Mesenchymal stem cell (in vitro differentiated cells and primary cell): Measurements from ENCODE around the gene TMEM69.

Source experiments
- DNase-seq: peaks from one replicate; pipeline ENCODE4 v3.0.0-alpha.2; 2013
- H2AFZ ChIP-seq: one replicate; pipeline ENCODE4 v1.6.1; 2013; ENCODE audit warnings: low read depth, mild to moderate bottlenecking, control low read depth, inconsistent platforms, low read length, moderate library complexity
- H2AK5ac ChIP-seq: 2 replicates; pipeline ENCODE4 v1.6.1; 2013; ENCODE audit warnings: low read length, moderate library complexity, mild to moderate bottlenecking, inconsistent platforms; ENCODE audit not compliant: severe bottlenecking
- H2BK120ac ChIP-seq: one replicate; pipeline ENCODE4 v1.6.1; 2013; ENCODE audit warnings: low read depth, mild to moderate bottlenecking, inconsistent platforms, low read length, moderate library complexity
- H2BK12ac ChIP-seq, 2 experiments: one replicate each; pipeline ENCODE4 v1.6.1; 2013; ENCODE audit warnings: inconsistent platforms in 2 of 2, low read length in 2 of 2, mild to moderate bottlenecking in 2 of 2, moderate library complexity in 2 of 2, control low read depth in 1 of 2
- H2BK15ac ChIP-seq: one replicate; pipeline ENCODE4 v1.6.1; 2013; ENCODE audit warnings: mild to moderate bottlenecking, low read depth, inconsistent platforms; ENCODE audit not compliant: poor library complexity, severe bottlenecking
- H2BK5ac ChIP-seq: 2 replicates; pipeline ENCODE4 v1.6.1; 2013; ENCODE audit warnings: low read depth, mild to moderate bottlenecking, low read length, control low read depth, inconsistent platforms; ENCODE audit not compliant: poor library complexity, severe bottlenecking
- H3K14ac ChIP-seq, 2 experiments: one replicate each; pipeline ENCODE4 v1.6.1; 2013; ENCODE audit warnings: inconsistent platforms in 2 of 2, low read length in 2 of 2, control low read depth in 1 of 2, mild to moderate bottlenecking in 1 of 2, moderate library complexity in 1 of 2
- H3K18ac ChIP-seq, 2 experiments: one replicate each; pipeline ENCODE4 v1.6.1; 2013; ENCODE audit warnings: inconsistent platforms in 2 of 2, low read length in 2 of 2, control low read depth in 1 of 2, low read depth in 1 of 2, mild to moderate bottlenecking in 1 of 2
- H3K23ac ChIP-seq, 2 experiments: one replicate each; pipeline ENCODE4 v1.6.1; 2013; ENCODE audit warnings: inconsistent platforms in 2 of 2, low read length in 2 of 2, mild to moderate bottlenecking in 2 of 2, moderate library complexity in 2 of 2, control low read depth in 1 of 2
- H3K27ac ChIP-seq: 2 replicates; pipeline ENCODE4 v1.5.1; 2013; ENCODE audit warnings: mild to moderate bottlenecking, moderate library complexity, low read length, control low read depth, inconsistent platforms; ENCODE audit not compliant: poor library complexity, severe bottlenecking
- H3K27me3 ChIP-seq, 2 experiments: 2 replicates each; pipeline versions ENCODE4 v1.6.1 to v1.7.0; 2013; ENCODE audit warnings: low read length in 2 of 2, mild to moderate bottlenecking in 2 of 2, moderate library complexity in 2 of 2, control low read depth in 1 of 2, inconsistent platforms in 1 of 2; ENCODE audit not compliant: control insufficient read depth in 1 of 2, insufficient read depth in 1 of 2
- H3K36me3 ChIP-seq, 2 experiments: 2 replicates each; pipeline versions ENCODE4 v1.6.1 to v1.7.0; 2013; ENCODE audit warnings: low read length in 2 of 2, control low read depth in 1 of 2, inconsistent platforms in 1 of 2, low read depth in 1 of 2, mild to moderate bottlenecking in 1 of 2; ENCODE audit not compliant: insufficient read depth in 2 of 2, control insufficient read depth in 1 of 2
- H3K4ac ChIP-seq, 2 experiments: one replicate each; pipeline ENCODE4 v1.6.1; 2013; ENCODE audit warnings: inconsistent platforms in 2 of 2, low read length in 2 of 2, mild to moderate bottlenecking in 2 of 2, moderate library complexity in 2 of 2, control low read depth in 1 of 2, low read depth in 1 of 2
- H3K4me1 ChIP-seq: 2 replicates; pipeline ENCODE4 v1.6.1; 2013; ENCODE audit warnings: low read depth, low read length, control low read depth; ENCODE audit not compliant: control insufficient read depth, insufficient read depth
- H3K4me2 ChIP-seq: 2 replicates; pipeline ENCODE4 v1.6.1; 2013; ENCODE audit warnings: low read length, mild to moderate bottlenecking, inconsistent platforms; ENCODE audit not compliant: poor library complexity, severe bottlenecking
- H3K4me3 ChIP-seq, 2 experiments: 2 replicates each; pipeline versions ENCODE4 v1.5.1 to v1.7.0; 2013; ENCODE audit warnings: low read length in 2 of 2, mild to moderate bottlenecking in 2 of 2, control low read depth in 1 of 2, low read depth in 1 of 2; ENCODE audit not compliant: insufficient read depth in 1 of 2
- H3K79me1 ChIP-seq: replicated peaks from 2 replicates; pipeline ENCODE4 v1.6.1; 2013; ENCODE audit warnings: mild to moderate bottlenecking, control low read depth, low read length, inconsistent platforms; ENCODE audit not compliant: poor library complexity, severe bottlenecking
- H3K9ac ChIP-seq: 2 replicates; pipeline ENCODE4 v1.7.0; 2013; ENCODE audit warnings: mild to moderate bottlenecking, low read length, moderate library complexity
- H3K9me3 ChIP-seq: 2 replicates; pipeline ENCODE4 v1.7.0; 2013; ENCODE audit warnings: mild to moderate bottlenecking, low read length; ENCODE audit not compliant: control insufficient read depth
- H4K8ac ChIP-seq: one replicate; pipeline ENCODE4 v1.6.1; 2013; ENCODE audit warnings: inconsistent platforms, mild to moderate bottlenecking, low read length, moderate library complexity
- H4K91ac ChIP-seq: one replicate; pipeline ENCODE4 v1.6.1; 2013; ENCODE audit warnings: mild to moderate bottlenecking, low read length, inconsistent platforms
- WGBS: methylation state at CpG from one replicate; pipeline ENCODE4 v1.1.7; 2013; ENCODE audit warnings: mixed read lengths; 5-methylcytosine and 5-hydroxymethylcytosine counted together

TMEM69 gene

GRCh38 chr1:45667321-45668111, 20.5 kb upstream of the TMEM69 start:
- Histone ChIP-seq H3K4me2 (no peak overlapping the region), H3K4me1 (peaks cover 4% of the 10 kb centered on the region), H3K23ac (no peak overlapping the region), H3K14ac (no peak overlapping the region), H2BK120ac (no peak overlapping the region), H3K9ac (no peak overlapping the region), H3K4ac (no peak overlapping the region), H4K91ac (no peak overlapping the region), H2BK5ac (no peak overlapping the region), H2AK5ac (no peak overlapping the region), H3K79me1 (no peaks in the 10 kb centered on the region), H2AFZ (no peak overlapping the region), H3K18ac (no peak overlapping the region), H3K27me3 (no peaks in the 10 kb centered on the region), H2BK15ac (no peak overlapping the region), H2BK12ac (no peak overlapping the region), H3K36me3 (peaks cover 5 to 9% of the 10 kb centered on the region in 2 experiments), H3K4me3 (no peak overlapping the region), H3K9me3 (no peaks in the 10 kb centered on the region), H4K8ac (no peak overlapping the region), H3K27ac (no peak overlapping the region)
- over 99% methylated on average over 6 of the region's 8 CpGs for WGBS
- no peak for DNase-seq

GRCh38 chr1:45668526-45668925, 19.5 kb upstream of the TMEM69 start:
- Histone ChIP-seq H4K8ac (no peak overlapping the region), H3K18ac (no peak overlapping the region), H4K91ac (no peak overlapping the region), H3K9ac (no peak overlapping the region), H3K4me2 (no peak overlapping the region), H3K27me3 (no peaks in the 10 kb centered on the region), H3K27ac (no peak overlapping the region), H3K9me3 (no peaks in the 10 kb centered on the region), H3K4me3 (no peak overlapping the region), H2BK15ac (no peak overlapping the region), H2BK120ac (no peak overlapping the region), H2AK5ac (no peak overlapping the region), H2AFZ (no peak overlapping the region), H3K79me1 (no peaks in the 10 kb centered on the region), H3K4ac (no peak overlapping the region), H3K36me3 (peaks cover 6 to 8% of the 10 kb centered on the region in 2 experiments), H2BK12ac (no peak overlapping the region), H3K4me1 (peaks cover 4% of the 10 kb centered on the region), H3K14ac (no peak overlapping the region), H2BK5ac (no peak overlapping the region), H3K23ac (no peak overlapping the region)
- no peak for DNase-seq
- WGBS, result 100% methylated on average over 4 of the region's 4 CpGs

- no CpG with 5 or more reads among the region's 1 CpG for WGBS
- H3K36me3 ChIP-seq, result peaks cover 3 to 10% of the 10 kb centered on the region in 2 experiments
Measured at GRCh38 chr1:45669379-45669778, 18.6 kb upstream of the TMEM69 start.

GRCh38 chr1:45669859-45670655, 17.9 kb upstream of the TMEM69 start:
- H3K23ac ChIP-seq, result no peak overlapping the region
- H3K4ac ChIP-seq, result no peak overlapping the region
- peaks cover 9% of the 10 kb centered on the region for H3K4me1 ChIP-seq
- H3K79me1 ChIP-seq, result no peaks in the 10 kb centered on the region
- H3K14ac ChIP-seq, result no peak overlapping the region
- H3K4me2 ChIP-seq, result no peak overlapping the region
- no peak overlapping the region for H2BK5ac ChIP-seq
- 86% methylated on average over 1 of the region's 6 CpGs for WGBS
- H2BK12ac ChIP-seq, result no peak overlapping the region
- peak overlapping the region; percentile 7 for H3K9ac ChIP-seq
- H3K9me3 ChIP-seq, result no peaks in the 10 kb centered on the region
- peaks cover 0 to 15% of the 10 kb centered on the region in 2 experiments for H3K36me3 ChIP-seq
- H4K91ac ChIP-seq, result no peak overlapping the region
- no peak overlapping the region for H3K27ac ChIP-seq
- no peak overlapping the region for H2AK5ac ChIP-seq
- H3K18ac ChIP-seq, result no peak overlapping the region
- H4K8ac ChIP-seq, result no peak overlapping the region
- H2BK120ac ChIP-seq, result no peak overlapping the region
- H3K4me3 ChIP-seq, result no peak overlapping the region
- no peak overlapping the region for H2AFZ ChIP-seq
- H2BK15ac ChIP-seq, result no peak overlapping the region
- peak; percentile 26 for DNase-seq
- H3K27me3 ChIP-seq, result no peaks in the 10 kb centered on the region

More at GRCh38 chr1:45669379-45669778, 18.6 kb upstream of the TMEM69 start:
- H3K9ac ChIP-seq, result no peak overlapping the region
- DNase-seq, result no peak
- H3K4me1 ChIP-seq, result peaks cover 7% of the 10 kb centered on the region
- H3K14ac ChIP-seq, result no peak overlapping the region
- no peaks in the 10 kb centered on the region for H3K79me1 ChIP-seq
- H3K27me3 ChIP-seq, result no peaks in the 10 kb centered on the region
- H3K4me3 ChIP-seq, result no peak overlapping the region
- H2BK15ac ChIP-seq, result no peak overlapping the region
- H2BK120ac ChIP-seq, result no peak overlapping the region
- H4K91ac ChIP-seq, result no peak overlapping the region
- no peak overlapping the region for H4K8ac ChIP-seq
- H2BK12ac ChIP-seq, result no peak overlapping the region
- no peak overlapping the region for H2AK5ac ChIP-seq
- no peak overlapping the region for H3K27ac ChIP-seq
- no peak overlapping the region for H3K23ac ChIP-seq
- H3K4ac ChIP-seq, result no peak overlapping the region
- H2BK5ac ChIP-seq, result no peak overlapping the region
- H3K18ac ChIP-seq, result no peak overlapping the region
- no peaks in the 10 kb centered on the region for H3K9me3 ChIP-seq
- no peak overlapping the region for H3K4me2 ChIP-seq
- H2AFZ ChIP-seq, result no peak overlapping the region
